ENCODE data around the gene CDK14. TPM values are rescaled to one million over a fixed set of nuclear protein-coding genes. Genes with fewer than 3 reads are reported as not detected.

CDK14 gene
- total RNA-seq, 1 donor, result 39.1 TPM

DNA sequence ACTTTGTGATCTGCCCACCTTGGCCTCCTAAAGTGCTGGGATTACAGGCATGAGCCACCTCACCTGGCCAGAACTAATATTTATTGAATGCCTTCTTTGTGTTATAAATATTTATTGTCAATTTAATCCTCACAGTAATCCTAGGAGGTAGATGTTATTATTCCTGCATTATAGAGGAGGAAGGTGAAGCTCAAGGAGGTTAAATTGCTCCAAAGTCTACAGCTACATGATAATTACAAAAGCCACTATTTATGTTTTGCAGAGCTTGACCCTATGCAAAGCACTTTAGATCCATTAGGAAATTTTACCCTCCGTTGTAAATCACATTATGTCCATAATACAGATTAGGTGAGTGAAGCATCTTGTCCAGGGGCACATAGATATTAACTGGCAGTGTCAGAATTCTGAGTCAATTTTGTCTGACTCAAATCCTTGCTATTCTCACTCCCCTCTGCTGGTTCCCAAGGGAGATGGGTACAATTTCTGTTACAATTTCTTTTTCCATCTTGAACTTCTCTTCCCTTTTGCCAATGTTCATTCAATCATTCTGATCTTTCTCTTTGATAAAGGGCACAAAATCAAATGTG is 25.7 kb upstream of the CDK14 start:
- H3K27me3 ChIP-seq (ENCODE audit: insufficient read depth, low read length), result no peaks in the 10 kb centered on the region
- no peak overlapping the region for H3K27ac ChIP-seq (ENCODE audit: low read depth, low read length)
- H3K79me2 ChIP-seq (ENCODE audit: insufficient read depth, low read length), result no peaks in the 10 kb centered on the region
- H3K4me2 ChIP-seq (ENCODE audit: insufficient read depth, low read length), result no peak overlapping the region
- no peak overlapping the region for H3K4me3 ChIP-seq (ENCODE audit: insufficient read depth, low read length)
- H2AFZ ChIP-seq (ENCODE audit: low read length), result no peak overlapping the region
- no peaks in the 10 kb centered on the region for H4K20me1 ChIP-seq (ENCODE audit: insufficient read depth, low read length)
- peaks cover 15% of the 10 kb centered on the region for H3K4me1 ChIP-seq (ENCODE audit: insufficient read depth, low read length)
- no peaks in the 10 kb centered on the region for H3K36me3 ChIP-seq (ENCODE audit: insufficient read depth, low read length)
- DNase-seq (ENCODE audit: insufficient read length, low spot score, missing footprints), result no peak
- TF ChIP-seq, protein P1, sequence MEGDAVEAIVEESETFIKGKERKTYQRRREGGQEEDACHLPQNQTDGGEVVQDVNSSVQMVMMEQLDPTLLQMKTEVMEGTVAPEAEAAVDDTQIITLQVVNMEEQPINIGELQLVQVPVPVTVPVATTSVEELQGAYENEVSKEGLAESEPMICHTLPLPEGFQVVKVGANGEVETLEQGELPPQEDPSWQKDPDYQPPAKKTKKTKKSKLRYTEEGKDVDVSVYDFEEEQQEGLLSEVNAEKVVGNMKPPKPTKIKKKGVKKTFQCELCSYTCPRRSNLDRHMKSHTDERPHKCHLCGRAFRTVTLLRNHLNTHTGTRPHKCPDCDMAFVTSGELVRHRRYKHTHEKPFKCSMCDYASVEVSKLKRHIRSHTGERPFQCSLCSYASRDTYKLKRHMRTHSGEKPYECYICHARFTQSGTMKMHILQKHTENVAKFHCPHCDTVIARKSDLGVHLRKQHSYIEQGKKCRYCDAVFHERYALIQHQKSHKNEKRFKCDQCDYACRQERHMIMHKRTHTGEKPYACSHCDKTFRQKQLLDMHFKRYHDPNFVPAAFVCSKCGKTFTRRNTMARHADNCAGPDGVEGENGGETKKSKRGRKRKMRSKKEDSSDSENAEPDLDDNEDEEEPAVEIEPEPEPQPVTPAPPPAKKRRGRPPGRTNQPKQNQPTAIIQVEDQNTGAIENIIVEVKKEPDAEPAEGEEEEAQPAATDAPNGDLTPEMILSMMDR (IDR thresholded peaks at IDR 0.05; ENCODE audit: extremely low read depth, low read depth, low read length), result no peak
- H3K9me3 ChIP-seq (ENCODE audit: low read depth, low read length), result no peaks in the 10 kb centered on the region

- Histone ChIP-seq H2AFZ (ENCODE audit: low read length) (no peak overlapping the region), H3K4me1 (ENCODE audit: insufficient read depth, low read length) (peaks cover 21% of the 10 kb centered on the region), H3K9me3 (ENCODE audit: low read depth, low read length) (no peaks in the 10 kb centered on the region), H3K79me2 (ENCODE audit: insufficient read depth, low read length) (no peaks in the 10 kb centered on the region), H4K20me1 (ENCODE audit: insufficient read depth, low read length) (no peaks in the 10 kb centered on the region), H3K4me2 (ENCODE audit: insufficient read depth, low read length) (no peak overlapping the region), H3K36me3 (ENCODE audit: insufficient read depth, low read length) (no peaks in the 10 kb centered on the region), H3K27me3 (ENCODE audit: insufficient read depth, low read length) (no peaks in the 10 kb centered on the region), H3K4me3 (ENCODE audit: insufficient read depth, low read length) (no peak overlapping the region), H3K27ac (ENCODE audit: low read depth, low read length) (no peak overlapping the region)
- TF ChIP-seq, protein P1 (IDR thresholded peaks at IDR 0.05; ENCODE audit: extremely low read depth, low read depth, low read length), result no peak
- no peak for DNase-seq (ENCODE audit: insufficient read length, low spot score, missing footprints)
These were observed 21.8 kb upstream of the CDK14 start for GRCh38 chr7:90574146-90574819.

DNA sequence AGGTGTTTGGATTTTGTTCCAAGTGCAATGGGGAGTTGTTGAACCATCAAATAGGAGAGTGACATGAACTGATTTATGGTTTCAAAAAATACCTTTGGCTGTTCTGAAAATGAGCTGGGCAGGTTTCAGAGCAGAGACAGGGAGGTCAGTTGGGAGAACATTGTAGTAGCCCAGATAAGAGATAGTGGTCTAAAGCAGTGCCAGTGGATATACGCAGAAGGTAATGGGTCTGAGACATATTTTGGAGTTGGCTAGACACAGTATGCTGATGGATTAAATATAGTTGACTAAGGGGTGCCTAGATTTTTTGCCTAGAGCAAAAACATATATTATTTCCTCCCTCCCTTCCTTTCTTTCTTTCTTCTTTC is 21.3 kb upstream of the CDK14 start:
- no peaks in the 10 kb centered on the region for H3K79me2 ChIP-seq (ENCODE audit: insufficient read depth, low read length)
- no peak for DNase-seq (ENCODE audit: insufficient read length, low spot score, missing footprints)
- H3K36me3 ChIP-seq (ENCODE audit: insufficient read depth, low read length), result no peaks in the 10 kb centered on the region
- no peak overlapping the region for H3K4me3 ChIP-seq (ENCODE audit: insufficient read depth, low read length)
- H3K27ac ChIP-seq (ENCODE audit: low read depth, low read length), result no peak overlapping the region
- no peak overlapping the region for H3K4me2 ChIP-seq (ENCODE audit: insufficient read depth, low read length)
- TF ChIP-seq, protein P1 (IDR thresholded peaks at IDR 0.05; ENCODE audit: extremely low read depth, low read depth, low read length), result no peak
- H3K9me3 ChIP-seq (ENCODE audit: low read depth, low read length), result no peaks in the 10 kb centered on the region
- no peaks in the 10 kb centered on the region for H3K27me3 ChIP-seq (ENCODE audit: insufficient read depth, low read length)
- H3K4me1 ChIP-seq (ENCODE audit: insufficient read depth, low read length), result peaks cover 26% of the 10 kb centered on the region
- no peak overlapping the region for H2AFZ ChIP-seq (ENCODE audit: low read length)
- no peaks in the 10 kb centered on the region for H4K20me1 ChIP-seq (ENCODE audit: insufficient read depth, low read length)

- TF ChIP-seq, protein P1 (IDR thresholded peaks at IDR 0.05; ENCODE audit: extremely low read depth, low read depth, low read length), result peak; percentile 18
- Histone ChIP-seq H3K9me3 (ENCODE audit: low read depth, low read length) (no peaks in the 10 kb centered on the region), H3K4me1 (ENCODE audit: insufficient read depth, low read length) (peaks cover 22% of the 10 kb centered on the region), H3K36me3 (ENCODE audit: insufficient read depth, low read length) (no peaks in the 10 kb centered on the region), H2AFZ (ENCODE audit: low read length) (no peak overlapping the region), H3K27me3 (ENCODE audit: insufficient read depth, low read length) (no peaks in the 10 kb centered on the region), H3K27ac (ENCODE audit: low read depth, low read length) (peak overlapping the region; percentile 59), H4K20me1 (ENCODE audit: insufficient read depth, low read length) (no peaks in the 10 kb centered on the region), H3K4me3 (ENCODE audit: insufficient read depth, low read length) (no peak overlapping the region), H3K4me2 (ENCODE audit: insufficient read depth, low read length) (peak overlapping the region; percentile 46), H3K79me2 (ENCODE audit: insufficient read depth, low read length) (no peaks in the 10 kb centered on the region)
- DNase-seq (ENCODE audit: insufficient read length, low spot score, missing footprints), result peak; percentile 56
These were observed 16.9 kb upstream of the CDK14 start for GRCh38 chr7:90579181-90579688.
